NCI-H2081 (cell line): ENCODE data around the gene PFDN5.
A peak's percentile ranks its signal among the peaks of the same experiment; 100 is the strongest.
"Not testable (repeated sequence)": the region's sequence is repeated elsewhere in the genome, so short reads cannot be mapped to it uniquely, and the experiment has no call there.

Experiments used
- DNase-seq, 2 experiments: peaks; one replicate each; lab custom pipeline; 2025; lab: John Stamatoyannopoulos, UW

Gene PFDN5

DNA sequence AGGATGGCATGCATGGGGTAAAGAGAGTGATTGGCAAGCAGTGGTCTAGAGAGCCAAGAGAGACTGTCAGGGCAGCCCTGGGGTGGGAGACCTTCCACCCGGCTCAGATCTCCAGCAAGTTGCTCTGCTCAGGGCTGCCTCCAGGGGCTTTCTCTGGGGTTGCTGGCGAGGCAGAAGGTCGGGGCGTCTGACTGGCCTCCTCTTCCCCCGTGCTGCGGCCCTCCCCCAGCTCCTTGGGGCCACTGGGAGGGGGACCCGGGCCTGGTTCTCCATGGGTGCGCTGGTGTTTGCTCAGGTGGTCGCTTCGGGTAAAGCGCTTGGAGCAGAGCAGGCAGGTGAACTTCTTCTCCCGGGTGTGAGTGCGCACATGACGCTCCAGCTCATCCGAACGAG is 32.7 kb downstream of the PFDN5 start:
- no peak for DNase-seq

DNA sequence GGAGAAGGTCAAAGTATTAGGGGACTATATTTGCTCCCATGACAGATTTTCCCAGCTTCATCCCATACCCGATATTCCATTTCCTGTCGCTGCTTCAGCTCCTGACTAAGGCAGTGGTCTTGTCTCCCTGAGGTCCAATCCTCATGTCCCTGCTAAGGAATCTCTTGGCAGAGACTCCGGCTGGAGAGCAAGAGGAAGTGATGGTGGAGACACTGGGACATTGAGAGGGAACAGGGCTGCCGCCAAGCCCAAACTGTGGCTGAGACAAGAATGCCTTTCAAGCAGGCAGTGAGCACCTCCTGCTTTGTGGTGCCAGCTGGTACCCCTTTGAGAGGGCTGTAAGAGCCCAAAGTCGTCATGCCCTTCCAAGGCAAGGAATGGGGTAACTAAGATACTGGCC is 35.3 kb downstream of the PFDN5 start:
- DNase-seq: no peak

DNA sequence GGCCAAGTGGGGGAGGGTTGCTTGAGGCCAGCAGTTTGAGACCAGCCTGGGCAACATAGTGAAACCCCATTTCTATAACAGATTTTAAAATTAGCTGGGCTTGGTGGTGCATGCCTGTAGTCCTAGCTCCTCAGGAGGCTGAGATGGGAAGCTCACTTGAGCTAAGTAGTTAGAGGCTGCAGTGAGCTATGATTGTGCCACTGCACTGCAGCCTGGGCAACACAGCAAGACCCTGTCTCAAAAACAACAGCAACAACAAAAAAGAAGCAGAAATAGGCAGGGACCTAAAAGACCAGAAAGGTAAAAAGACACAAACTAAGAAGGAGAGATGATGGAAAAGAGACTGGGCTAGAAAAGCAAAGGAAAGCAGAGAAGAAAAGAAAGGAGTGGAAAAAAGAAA is 37.0 kb downstream of the PFDN5 start:
- DNase-seq: not testable (repeated sequence)

DNA sequence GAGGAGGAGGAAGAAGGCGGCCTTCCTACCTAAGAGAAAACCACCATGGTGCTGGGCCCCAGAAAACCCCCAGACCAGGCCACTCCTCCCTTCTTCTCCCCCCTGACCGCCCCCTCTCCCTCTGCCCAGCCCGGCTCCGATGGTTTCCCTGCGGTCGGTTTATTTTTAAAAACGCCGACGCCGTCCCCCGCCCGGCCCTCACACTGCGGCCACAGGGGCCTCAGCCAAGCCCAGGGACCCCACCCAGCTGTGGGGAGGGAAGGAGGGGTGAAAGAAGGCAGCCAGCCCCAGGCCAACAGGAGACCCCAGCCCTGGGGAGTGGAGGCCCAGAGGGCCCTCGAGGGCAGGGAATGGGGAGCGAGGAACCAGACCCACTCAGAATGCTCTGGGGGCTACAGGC is 37.4 kb downstream of the PFDN5 start:
- no peak for DNase-seq

DNA sequence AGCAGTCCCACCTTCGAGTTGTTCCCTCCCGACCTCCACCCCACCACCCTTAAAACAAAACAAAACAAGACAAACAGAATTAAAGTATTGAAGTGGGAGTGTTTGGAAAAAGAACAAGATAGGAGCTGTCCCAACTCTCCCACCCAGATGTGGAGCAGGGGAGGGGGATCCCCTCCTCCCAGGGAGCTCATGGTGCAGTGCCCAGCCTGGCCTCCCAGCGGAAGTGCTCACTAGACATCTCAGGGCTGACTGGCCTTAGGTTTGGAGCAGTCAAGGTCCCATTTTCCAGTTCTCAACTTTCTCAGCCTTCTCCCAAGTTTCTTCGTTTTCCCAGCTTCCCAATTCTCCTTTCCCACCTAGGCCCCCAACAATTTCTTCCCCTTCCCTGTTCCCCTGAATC is 37.9 kb downstream of the PFDN5 start:
- no peak for DNase-seq

DNA sequence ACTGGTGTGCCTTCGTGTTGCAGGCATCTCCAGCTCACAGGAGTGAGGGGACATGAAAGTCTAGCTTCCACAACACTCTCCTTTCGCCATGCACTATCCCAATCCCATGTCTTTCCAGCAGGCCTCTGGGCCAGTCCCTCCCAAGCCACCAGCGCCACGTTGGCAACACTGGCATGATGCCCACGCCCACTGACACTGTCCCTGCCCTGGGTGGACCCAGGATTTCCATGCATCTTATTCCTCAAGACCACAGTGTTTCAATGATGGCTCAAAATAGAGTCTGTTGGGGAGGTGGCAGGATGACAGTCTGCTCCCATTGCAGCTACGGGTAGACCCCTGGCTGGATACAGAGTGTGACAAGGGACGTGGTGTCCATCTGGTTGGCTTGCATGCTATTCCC is 38.5 kb downstream of the PFDN5 start:
- no peak for DNase-seq

DNA sequence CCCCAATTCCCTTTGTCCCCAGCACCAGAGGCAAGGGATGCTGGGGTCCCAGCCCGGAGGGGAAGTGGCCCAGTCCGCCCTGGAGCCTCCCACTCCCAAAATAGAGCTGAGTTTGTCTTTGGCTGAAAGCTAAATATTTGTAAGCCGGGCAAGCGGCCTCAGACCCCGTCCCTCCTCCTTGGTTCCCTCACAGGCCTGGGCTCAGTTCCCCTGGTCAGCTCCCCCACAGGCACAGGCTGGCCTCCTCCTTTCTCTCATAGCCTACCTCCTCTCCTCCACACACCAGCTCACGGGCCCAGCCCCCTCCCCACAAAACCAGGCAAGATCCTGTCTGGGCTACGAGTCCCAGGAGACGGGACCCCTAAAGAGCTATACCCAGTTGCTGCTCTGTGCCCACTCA is 39.5 kb downstream of the PFDN5 start:
- DNase-seq: no peak

DNA sequence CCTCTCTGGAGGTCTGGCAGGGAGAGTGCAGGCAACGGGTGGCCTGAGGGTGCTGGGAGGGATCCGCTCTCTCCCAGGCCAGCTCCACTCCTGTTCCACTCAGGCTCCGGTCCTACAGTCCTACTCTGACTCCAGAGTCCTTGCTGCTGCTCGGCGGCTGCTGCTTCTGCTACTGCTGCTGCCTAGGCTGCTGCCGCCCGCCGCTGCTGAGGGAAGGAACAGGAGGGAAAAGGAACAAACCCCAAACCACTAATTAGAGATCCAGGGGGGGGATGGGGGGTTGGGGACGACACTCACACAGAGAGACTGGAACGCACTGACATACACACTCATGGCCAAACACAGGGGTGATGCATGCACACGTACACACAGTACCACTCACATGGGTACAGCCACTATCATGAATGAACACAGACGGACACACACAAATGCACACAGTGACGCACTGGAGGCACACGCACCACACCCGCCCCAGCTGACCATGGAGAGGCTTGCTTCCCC is 40.9 kb downstream of the PFDN5 start, which contains the start of gene SP7:
Gene SP7, minus strand, starts transcription at position 174 of the 501 bp plus-strand sequence. CDS start 708 bp downstream, outside the sequence.
- no peak for DNase-seq

DNA sequence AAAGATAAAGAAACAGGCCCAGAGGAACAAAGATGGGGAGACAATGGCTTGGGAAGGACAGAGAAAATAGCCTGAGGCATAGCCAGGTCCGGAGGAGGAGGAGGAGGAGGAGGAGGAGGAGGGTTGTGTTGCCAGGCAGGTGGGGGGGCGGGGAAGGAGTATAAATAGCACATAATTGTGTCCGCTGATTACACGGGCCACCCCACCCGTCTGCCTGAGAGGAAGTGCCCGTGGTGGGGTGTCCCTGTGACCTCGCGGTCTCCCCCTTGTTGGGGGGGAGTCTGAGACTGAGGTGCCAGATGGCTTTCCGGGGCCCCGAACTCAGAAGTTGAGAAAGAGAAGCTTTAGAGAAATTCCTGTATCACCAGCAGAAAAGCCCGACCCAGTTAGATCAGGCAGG is 42.7 kb downstream of the PFDN5 start:
- DNase-seq: no peak

DNA sequence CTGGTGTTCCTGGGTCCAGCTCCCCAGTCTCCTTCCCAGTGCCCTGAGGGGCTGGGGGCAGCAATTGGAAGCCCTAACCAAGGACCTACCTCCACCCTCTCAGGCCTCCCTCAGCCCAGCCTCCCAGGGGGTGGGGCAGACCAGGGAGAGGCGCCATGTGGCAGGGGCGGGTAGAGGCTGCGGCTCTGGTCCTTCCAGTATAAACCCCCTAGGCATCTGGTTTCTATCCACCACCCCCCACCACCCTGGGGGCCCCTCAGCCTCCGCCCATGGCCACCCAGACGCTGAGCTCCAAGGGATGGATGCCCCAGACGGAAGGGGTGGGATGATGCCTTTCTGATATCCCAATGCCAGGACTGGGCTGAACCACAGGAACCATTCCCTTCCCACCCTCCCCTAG is 43.6 kb downstream of the PFDN5 start:
- DNase-seq: no peak

DNA sequence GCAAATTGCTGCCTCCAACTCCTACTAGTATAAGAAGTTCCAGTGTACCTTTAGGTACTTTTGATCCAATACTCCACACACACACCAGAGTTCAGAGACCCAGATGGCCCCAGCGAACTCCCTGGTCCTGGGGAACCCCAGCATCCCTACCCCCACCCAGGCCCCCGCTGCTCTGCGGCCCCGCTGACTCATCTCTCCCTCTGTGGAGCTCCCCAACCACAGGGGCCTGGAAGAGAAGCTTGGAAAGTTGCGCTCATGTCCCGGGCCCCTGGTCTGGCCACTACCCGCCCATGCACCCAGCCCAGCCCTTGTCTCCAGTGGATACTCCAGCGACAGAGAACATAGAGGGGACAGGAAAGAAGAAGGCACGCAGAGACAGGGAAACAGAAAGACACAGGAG is 45.1 kb downstream of the PFDN5 start:
- no peak for DNase-seq

DNA sequence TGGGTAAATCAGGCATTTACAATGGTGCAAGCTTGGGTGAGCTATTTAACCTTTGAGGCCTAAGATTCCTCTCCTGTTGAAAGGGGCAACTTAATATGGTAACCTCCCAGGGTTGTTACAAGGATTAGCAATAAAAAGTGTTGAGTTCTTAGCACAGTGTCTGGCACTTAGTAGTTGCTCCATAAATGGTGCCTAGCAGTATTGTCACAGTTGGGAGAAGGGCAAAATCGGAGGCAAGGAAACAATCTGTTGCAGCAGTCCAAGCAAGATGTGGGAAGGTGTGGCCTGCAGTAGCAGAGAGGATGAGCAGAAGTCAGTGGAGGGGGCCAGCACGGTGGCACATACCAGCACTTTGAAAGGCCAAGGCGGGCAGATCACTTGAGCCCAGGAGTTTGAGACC is 48.1 kb downstream of the PFDN5 start:
- DNase-seq: no peak

DNA sequence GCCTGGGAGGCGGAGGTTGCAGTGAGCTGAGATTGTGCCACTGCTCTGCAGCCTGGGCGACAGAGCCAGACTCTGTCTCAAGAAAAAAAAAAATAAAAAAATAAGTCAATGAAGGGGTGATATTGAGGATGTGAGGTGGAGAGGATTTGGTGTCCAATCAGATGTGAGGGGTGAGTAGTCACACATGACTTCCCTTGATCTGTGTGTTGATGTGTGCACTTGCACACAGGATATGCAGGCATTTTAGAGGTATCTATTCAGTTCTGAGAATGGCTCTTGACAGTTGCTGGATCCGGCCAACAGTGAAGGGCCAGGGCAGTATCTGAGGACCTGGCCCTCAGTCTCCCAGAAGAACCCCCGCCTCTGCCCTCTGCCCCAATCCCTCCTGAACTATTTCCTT is 48.6 kb downstream of the PFDN5 start:
- no peak for DNase-seq

DNA sequence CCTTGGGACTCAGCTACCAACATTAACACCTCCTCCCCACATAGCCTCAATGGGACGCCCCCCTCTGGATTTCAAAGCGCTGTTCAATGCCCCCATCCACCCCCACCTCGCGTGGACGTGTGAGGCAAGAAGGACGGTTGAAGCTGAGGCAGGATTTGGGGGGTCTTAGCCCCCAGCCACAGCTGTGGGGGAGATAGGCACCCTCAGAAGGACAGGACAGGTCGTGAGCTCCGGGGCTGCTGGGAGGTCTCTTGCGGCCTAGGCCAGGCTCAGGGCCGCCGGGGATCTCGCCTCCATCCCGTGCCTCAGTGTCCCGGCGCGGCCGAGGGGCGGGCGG is 49.1 kb downstream of the PFDN5 start:
- no peak for DNase-seq

DNA sequence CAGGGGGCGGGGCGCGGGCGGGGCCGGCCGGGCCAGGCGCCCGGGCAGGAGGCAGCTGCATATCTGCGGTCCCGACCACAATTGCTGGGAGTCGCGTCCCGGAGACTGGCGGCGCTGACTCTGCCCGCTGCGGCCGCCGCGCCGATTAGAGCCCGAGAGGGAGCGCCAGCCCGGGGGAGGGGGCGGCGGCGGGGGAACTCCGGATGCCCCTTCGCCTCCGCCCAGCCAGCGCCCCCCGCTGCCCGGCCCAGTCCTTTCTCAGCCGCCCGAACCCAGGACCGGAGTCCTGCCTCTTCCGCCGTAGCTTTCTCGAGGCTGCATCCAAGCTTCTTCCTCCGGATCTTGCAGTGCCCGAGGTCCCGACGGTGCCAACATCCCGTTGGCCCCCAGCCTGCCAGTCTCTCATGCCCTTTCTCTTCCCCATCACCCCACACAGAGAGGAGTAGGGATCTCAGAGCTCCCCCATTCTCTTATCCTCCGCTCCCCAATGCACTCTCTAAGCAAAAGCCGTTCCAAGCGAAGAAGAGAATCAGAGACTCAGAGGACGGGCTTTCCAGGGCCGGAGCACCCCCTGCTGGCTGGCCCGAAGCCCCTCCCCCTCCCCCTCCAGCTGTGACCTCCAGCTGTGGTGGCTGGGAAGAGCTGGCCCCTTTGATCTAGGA is 49.6 kb downstream of the PFDN5 start:
- DNase-seq: peak in 1 of 2 experiments; percentile 27

DNA sequence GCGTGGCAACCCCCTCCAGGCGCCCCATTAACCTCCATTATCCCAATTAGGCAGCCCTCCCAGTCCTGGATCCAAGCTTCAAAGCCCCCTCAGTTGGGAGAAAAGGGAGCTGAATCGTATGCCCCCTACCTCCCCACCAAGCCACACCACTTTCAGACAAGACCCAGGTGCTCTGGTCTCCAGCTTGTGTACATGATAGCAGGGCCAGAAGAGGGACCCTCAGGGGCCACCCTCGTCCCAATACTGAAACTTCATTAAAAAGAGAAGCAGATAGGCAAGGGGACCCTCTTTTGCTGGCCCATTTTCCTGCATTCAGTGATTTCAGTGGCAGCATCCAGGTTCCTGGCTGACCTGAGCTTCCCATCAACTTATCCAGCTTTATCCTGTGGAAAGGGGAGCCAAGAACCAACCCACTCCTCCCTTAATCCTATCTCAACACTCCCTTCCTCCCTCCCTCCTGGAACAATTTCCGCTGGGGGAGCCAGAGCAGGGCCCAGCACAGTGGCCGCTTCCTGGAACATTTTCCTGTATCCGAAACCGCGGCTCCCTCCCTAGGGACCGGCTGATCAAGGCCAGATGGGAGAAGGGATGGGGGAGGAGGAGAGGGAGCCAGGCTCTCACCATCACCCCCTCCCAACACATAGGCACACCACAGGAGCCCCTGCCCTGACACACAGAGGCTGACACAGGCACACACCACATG is 50.3 kb downstream of the PFDN5 start:
- no peak for DNase-seq

DNA sequence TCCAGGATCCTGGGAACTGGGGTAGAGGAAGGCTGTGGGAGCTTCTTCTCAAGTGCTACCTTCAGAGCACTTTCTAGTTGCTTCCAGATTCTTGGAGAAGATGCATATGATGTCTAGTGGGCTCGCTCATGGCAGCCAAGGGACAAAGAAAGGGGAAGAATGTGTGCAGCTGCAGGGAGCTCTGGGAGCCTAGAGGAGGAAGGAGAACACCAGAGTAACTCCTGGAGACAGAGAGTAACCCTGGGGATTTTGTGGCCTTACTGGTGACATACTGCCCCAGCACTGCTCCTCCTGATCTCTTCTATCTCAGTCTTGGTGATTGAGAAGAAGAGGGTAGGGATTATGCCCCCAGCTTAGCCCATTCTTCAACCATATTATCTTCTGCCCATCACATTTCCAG is 51.1 kb downstream of the PFDN5 start:
- DNase-seq: no peak

DNA sequence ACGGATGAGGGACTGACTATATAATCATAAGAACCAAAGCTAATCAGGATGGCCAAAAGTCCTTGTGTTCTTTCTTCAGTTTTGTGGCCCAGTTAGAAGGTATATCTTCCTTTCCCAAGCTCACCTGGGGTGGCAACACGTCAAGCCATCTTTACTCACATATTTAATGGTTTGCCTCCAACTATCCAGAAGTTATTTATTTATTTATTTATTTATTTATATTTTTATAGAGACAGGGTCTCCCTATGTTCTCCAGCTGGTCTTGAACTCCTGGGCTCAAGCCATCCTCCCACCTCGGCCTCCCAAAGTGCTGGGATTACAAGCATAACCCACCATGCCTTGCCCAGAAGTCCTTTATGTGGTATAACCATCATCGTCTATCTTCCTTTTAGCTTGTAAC is 52.6 kb downstream of the PFDN5 start:
- no peak for DNase-seq
